K562 (cell line): ENCODE measurements around the gene BFSP1. TPM values are rescaled to one million over a fixed set of nuclear protein-coding genes. Genes with fewer than 3 reads are reported as not detected.

Source experiments
- ATF3 ChIP-seq, 2 experiments: fragments of 450-650 bp in 1 of 2; sonication (generic) in 1 of 2; formaldehyde crosslinking in 1 of 2; IDR thresholded peaks in 1 of 2; conservative IDR thresholded peaks in 1 of 2; 2 replicates each; pipeline versions ENCODE4 v1.6.1 to v1.8.1; 2016 to 2023; ENCODE audit warnings: mild to moderate bottlenecking in 2 of 2, moderate library complexity in 2 of 2, inconsistent platforms in 1 of 2, missing genetic modification reagents in 1 of 2
- HDGF ChIP-seq: fragments of 450-650 bp; IDR thresholded peaks from 2 replicates; pipeline ENCODE4 v1.6.1; 2016
- KAT2B ChIP-seq: IDR thresholded peaks from one replicate; pipeline ENCODE4 v1.6.1; 2012; ENCODE audit warnings: low read depth, mild to moderate bottlenecking, control low read depth, inconsistent platforms, low read length, moderate library complexity
- KDM2B ChIP-seq: fragments of 250-450 bp; sonication (Bioruptor Pico); IDR thresholded peaks from 2 replicates; pipeline ENCODE4 v1.8.0; 2021; ENCODE audit warnings: mild to moderate bottlenecking, moderate library complexity
- NCOA1 ChIP-seq: fragments of 450-650 bp; IDR thresholded peaks from 2 replicates; pipeline ENCODE4 v1.6.1; 2016; ENCODE audit warnings: low read depth
- SMAD1 ChIP-seq: fragments of 150-350 bp; IDR thresholded peaks from 2 replicates; pipeline ENCODE4 v1.6.1; 2014; ENCODE audit warnings: low read length, low read depth; ENCODE audit not compliant: partially characterized antibody
- SMAD4 ChIP-seq: fragments of 250-450 bp; sonication (Bioruptor Pico); conservative IDR thresholded peaks from 2 replicates; pipeline ENCODE4 v1.8.0; 2021; ENCODE audit warnings: inconsistent platforms, mild to moderate bottlenecking, moderate library complexity
- SRF ChIP-seq, 2 experiments: fragments of 250-450, 450-650 bp in 1 of 2; sonication (Bioruptor Pico) in 1 of 2; sonication (generic) in 1 of 2; formaldehyde crosslinking; IDR thresholded peaks; 2 replicates each; pipeline versions ENCODE4 v1.5.0 to v1.5.1; 2020 to 2022; ENCODE audit warnings: mild to moderate bottlenecking in 1 of 2, missing genetic modification reagents in 1 of 2
- TEAD2 ChIP-seq: fragments of 450-650 bp; IDR thresholded peaks from 2 replicates; pipeline ENCODE4 v1.6.1; 2016; ENCODE audit warnings: missing genetic modification characterization, control low read depth, missing compliant biosample characterization
- TEAD4 ChIP-seq, 2 experiments: sonication (generic) in 1 of 2; formaldehyde crosslinking in 1 of 2; IDR thresholded peaks; 2 replicates each; pipeline versions ENCODE4 v1.6.1 to v1.8.0; 2012 to 2022; ENCODE audit warnings: borderline replicate concordance in 1 of 2, inconsistent platforms in 1 of 2, low read length in 1 of 2, mild to moderate bottlenecking in 1 of 2, missing genetic modification reagents in 1 of 2
- ZBTB1 ChIP-seq: sonication (generic); formaldehyde crosslinking; IDR thresholded peaks from 2 replicates; pipeline ENCODE4 v1.8.1; 2023; ENCODE audit warnings: missing genetic modification reagents, low read depth, mild to moderate bottlenecking, borderline replicate concordance
- ZNF197 ChIP-seq: fragments of 200-800 bp; sonication (Bioruptor generic); IDR thresholded peaks from 2 replicates; pipeline ENCODE4 v1.6.1; 2016; ENCODE audit warnings: low read depth, missing genetic modification characterization, missing compliant biosample characterization
- ZNF224 ChIP-seq: sonication (generic); formaldehyde crosslinking; IDR thresholded peaks from 2 replicates; pipeline ENCODE4 v1.8.0; 2022; ENCODE audit warnings: mild to moderate bottlenecking, missing genetic modification reagents
- polyA plus RNA-seq, 8 experiments: library from polyadenylated mRNA; depleted of rRNA in 4 of 8; stranded (reverse) in 5 of 8; unstranded in 3 of 8; fragments of >200 nt; fragmentation: Nextera tagmentation in 2 of 8; fragmentation: Illumina TruSeq in 1 of 8; extraction: Ambion mirVana in 2 of 8; extraction: Trizol in 1 of 8; gene quantifications; 2 replicates each; pipeline versions ENCODE4 v1.2.1 to v1.2.3, GENCODE V29; 2011 to 2014; ENCODE audit warnings: inconsistent platforms in 1 of 8, missing spikeins in 1 of 8
- total RNA-seq, 7 experiments: library from RNA; depleted of rRNA in 6 of 7; stranded (reverse); fragments of >200 nt in 6 of 7; fragmentation: Illumina TruSeq in 2 of 7; extraction: Trizol in 2 of 7; gene quantifications; 2 replicates each; pipeline versions ENCODE4 v1.2.1 to v1.2.3, GENCODE V29; 2011 to 2021; ENCODE audit warnings: low replicate concordance in 1 of 7
- TF ChIP-seq, protein P1 (sequence below): fragments of 250-450 bp; sonication (Bioruptor Pico); IDR thresholded peaks from 2 replicates; pipeline ENCODE4 v1.8.0; 2021; ENCODE audit warnings: moderate library complexity, mild to moderate bottlenecking, inconsistent platforms
- TF ChIP-seq, protein P2 (sequence below): fragments of 250-450 bp; sonication (Bioruptor Pico); IDR thresholded peaks from 2 replicates; pipeline ENCODE4 v1.4.0; 2020

Gene BFSP1
- total and polyA plus RNA-seq, 9 of the 15 experiments (the other 6 are each of a cell fraction or from before 2014, with no cell fraction given), result 0.09 to 0.86 (median 0.40) TPM

GRCh38 chr20:17507032-17507431 is 24.1 kb downstream of the BFSP1 start (continued):
- TF ChIP-seq, protein P1, sequence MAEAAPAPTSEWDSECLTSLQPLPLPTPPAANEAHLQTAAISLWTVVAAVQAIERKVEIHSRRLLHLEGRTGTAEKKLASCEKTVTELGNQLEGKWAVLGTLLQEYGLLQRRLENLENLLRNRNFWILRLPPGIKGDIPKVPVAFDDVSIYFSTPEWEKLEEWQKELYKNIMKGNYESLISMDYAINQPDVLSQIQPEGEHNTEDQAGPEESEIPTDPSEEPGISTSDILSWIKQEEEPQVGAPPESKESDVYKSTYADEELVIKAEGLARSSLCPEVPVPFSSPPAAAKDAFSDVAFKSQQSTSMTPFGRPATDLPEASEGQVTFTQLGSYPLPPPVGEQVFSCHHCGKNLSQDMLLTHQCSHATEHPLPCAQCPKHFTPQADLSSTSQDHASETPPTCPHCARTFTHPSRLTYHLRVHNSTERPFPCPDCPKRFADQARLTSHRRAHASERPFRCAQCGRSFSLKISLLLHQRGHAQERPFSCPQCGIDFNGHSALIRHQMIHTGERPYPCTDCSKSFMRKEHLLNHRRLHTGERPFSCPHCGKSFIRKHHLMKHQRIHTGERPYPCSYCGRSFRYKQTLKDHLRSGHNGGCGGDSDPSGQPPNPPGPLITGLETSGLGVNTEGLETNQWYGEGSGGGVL (CRISPR knock-in tag), result no peak
- no peak for TF ChIP-seq SMAD4 (CRISPR knock-in tag)
- no peak for TF ChIP-seq HDGF
- no peak for TF ChIP-seq NCOA1
- TF ChIP-seq ZNF224, result no peak
- TF ChIP-seq SMAD1, result no peak
- no peak for TF ChIP-seq ZNF197
- TF ChIP-seq, protein P2, sequence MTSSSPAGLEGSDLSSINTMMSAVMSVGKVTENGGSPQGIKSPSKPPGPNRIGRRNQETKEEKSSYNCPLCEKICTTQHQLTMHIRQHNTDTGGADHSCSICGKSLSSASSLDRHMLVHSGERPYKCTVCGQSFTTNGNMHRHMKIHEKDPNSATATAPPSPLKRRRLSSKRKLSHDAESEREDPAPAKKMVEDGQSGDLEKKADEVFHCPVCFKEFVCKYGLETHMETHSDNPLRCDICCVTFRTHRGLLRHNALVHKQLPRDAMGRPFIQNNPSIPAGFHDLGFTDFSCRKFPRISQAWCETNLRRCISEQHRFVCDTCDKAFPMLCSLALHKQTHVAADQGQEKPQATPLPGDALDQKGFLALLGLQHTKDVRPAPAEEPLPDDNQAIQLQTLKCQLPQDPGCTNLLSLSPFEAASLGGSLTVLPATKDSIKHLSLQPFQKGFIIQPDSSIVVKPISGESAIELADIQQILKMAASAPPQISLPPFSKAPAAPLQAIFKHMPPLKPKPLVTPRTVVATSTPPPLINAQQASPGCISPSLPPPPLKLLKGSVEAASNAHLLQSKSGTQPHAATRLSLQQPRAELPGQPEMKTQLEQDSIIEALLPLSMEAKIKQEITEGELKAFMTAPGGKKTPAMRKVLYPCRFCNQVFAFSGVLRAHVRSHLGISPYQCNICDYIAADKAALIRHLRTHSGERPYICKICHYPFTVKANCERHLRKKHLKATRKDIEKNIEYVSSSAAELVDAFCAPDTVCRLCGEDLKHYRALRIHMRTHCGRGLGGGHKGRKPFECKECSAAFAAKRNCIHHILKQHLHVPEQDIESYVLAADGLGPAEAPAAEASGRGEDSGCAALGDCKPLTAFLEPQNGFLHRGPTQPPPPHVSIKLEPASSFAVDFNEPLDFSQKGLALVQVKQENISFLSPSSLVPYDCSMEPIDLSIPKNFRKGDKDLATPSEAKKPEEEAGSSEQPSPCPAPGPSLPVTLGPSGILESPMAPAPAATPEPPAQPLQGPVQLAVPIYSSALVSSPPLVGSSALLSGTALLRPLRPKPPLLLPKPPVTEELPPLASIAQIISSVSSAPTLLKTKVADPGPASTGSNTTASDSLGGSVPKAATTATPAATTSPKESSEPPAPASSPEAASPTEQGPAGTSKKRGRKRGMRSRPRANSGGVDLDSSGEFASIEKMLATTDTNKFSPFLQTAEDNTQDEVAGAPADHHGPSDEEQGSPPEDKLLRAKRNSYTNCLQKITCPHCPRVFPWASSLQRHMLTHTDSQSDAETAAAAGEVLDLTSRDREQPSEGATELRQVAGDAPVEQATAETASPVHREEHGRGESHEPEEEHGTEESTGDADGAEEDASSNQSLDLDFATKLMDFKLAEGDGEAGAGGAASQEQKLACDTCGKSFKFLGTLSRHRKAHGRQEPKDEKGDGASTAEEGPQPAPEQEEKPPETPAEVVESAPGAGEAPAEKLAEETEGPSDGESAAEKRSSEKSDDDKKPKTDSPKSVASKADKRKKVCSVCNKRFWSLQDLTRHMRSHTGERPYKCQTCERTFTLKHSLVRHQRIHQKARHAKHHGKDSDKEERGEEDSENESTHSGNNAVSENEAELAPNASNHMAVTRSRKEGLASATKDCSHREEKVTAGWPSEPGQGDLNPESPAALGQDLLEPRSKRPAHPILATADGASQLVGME (CRISPR knock-in tag), result peak; percentile 96
- TF ChIP-seq ZBTB1 (CRISPR knock-in tag), result no peak
- TF ChIP-seq KDM2B (CRISPR knock-in tag), result no peak
- peak; percentile 78 for TF ChIP-seq TEAD4 (IDR thresholded peaks at IDR 0.05; ENCODE audit: low read length)
- TF ChIP-seq TEAD4 (CRISPR knock-in tag; IDR thresholded peaks at IDR 0.05; ENCODE audit: borderline replicate concordance), result no peak
- TF ChIP-seq KAT2B, result no peak
- no peak for TF ChIP-seq TEAD2
- TF ChIP-seq SRF (CRISPR knock-in tag; IDR thresholded peaks at IDR 0.05), result no peak
- no peak for TF ChIP-seq ATF3 (IDR thresholded peaks at IDR 0.05)
- no peak for TF ChIP-seq ATF3 (CRISPR knock-in tag; conservative IDR thresholded peaks at IDR 0.05)
